BLaER1 (cell line): ENCODE results near the gene CARD9.
"Not testable (repeated sequence)": the region's sequence is repeated elsewhere in the genome, so short reads cannot be mapped to it uniquely, and the experiment has no call there.

Source experiments
- H3K27ac ChIP-seq: shearing (Covaris generic); formaldehyde crosslinking; 2 replicates; pipeline ENCODE4 v1.8.1; 2022
- H3K27me3 ChIP-seq: shearing (Covaris generic); formaldehyde crosslinking; 2 replicates; pipeline ENCODE4 v1.8.1; 2022
- H3K36me3 ChIP-seq: shearing (Covaris generic); formaldehyde crosslinking; 2 replicates; pipeline ENCODE4 v1.8.1; 2022
- H3K4me1 ChIP-seq: shearing (Covaris generic); formaldehyde crosslinking; 2 replicates; pipeline ENCODE4 v1.8.1; 2022
- H3K4me2 ChIP-seq: shearing (Covaris generic); formaldehyde crosslinking; 2 replicates; pipeline ENCODE4 v1.8.1; 2022
- H3K4me3 ChIP-seq: shearing (Covaris generic); formaldehyde crosslinking; 2 replicates; pipeline ENCODE4 v1.8.1; 2022
- H3K9ac ChIP-seq: shearing (Covaris generic); formaldehyde crosslinking; 2 replicates; pipeline ENCODE4 v1.8.1; 2022
- H3K9me3 ChIP-seq: shearing (Covaris generic); formaldehyde crosslinking; 2 replicates; pipeline ENCODE4 v1.8.1; 2022
- H4K20me1 ChIP-seq: shearing (Covaris generic); formaldehyde crosslinking; 2 replicates; pipeline ENCODE4 v1.8.1; 2022
- Cebpa-rat ChIP-seq: shearing (Covaris generic); IDR thresholded peaks from 2 replicates; pipeline ENCODE4 v1.8.1; 2022

CARD9 gene

DNA sequence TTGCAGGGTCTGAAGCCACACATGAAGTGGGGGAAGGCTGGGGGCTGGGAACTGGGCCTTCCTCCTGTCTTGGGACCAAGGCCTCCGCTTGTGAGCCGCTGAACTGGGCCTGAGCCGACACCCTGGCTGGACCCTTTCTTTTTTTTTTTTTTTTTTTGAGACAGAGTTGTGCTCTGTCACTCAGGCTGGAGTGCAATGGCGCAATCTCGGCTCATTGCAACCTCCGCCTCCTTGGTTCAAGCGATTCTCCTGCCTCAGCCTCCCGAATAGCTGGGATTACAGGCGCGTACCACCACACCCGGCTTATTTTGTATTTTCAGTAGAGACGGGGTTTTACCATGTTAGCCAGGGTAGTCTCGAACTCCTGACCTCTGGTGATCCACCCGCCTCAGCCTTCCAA lies 54.2 kb downstream of the CARD9 start:
- Histone ChIP-seq H3K27ac (peak overlapping the region; percentile 91), H3K36me3 (0 out of 2 replicates have a peak, but pooled peaks cover 11% of the 10 kb centered on the region), H3K4me2 (peak overlapping the region; percentile 98), H3K9ac (peak overlapping the region; percentile 72; the same call in 1 of the 2 replicates), H3K9me3 (peaks cover 23% of the 10 kb centered on the region), H3K4me3 (peak overlapping the region; percentile 52), H3K4me1 (peaks cover 70% of the 10 kb centered on the region)
- H3K27me3 ChIP-seq, H4K20me1 ChIP-seq: not testable (repeated sequence)
- TF ChIP-seq Cebpa-rat = peak; percentile 62; the same call in 1 of the 2 replicates

DNA sequence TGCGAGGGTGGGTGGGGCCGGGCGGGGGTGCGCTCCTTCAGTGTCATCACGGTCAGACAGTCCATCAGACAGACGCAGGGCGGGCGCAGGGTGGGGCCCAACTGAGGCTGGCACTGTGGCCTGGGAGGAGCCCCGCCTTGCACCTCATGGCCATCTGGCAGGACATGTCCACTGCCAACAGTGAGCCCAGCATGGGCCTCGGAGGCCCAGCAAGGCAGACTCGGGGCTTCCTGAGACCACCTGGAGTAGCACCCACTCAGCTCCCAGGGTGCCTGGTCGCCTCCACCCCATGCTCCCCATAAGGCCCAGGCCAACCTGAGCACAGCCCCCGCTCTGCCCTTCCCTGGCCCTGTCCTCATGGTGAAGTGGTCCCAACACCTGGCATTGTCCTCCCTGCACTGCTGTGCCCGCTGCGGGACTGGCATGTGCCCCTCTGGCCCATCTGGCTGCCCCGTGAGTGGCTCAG lies 54.7 kb downstream of the CARD9 start:
- H3K9me3 ChIP-seq = peaks cover 25% of the 10 kb centered on the region
- H3K4me2 ChIP-seq = peak overlapping the region; percentile 98
- H3K27me3 ChIP-seq = no peaks in the 10 kb centered on the region
- 0 out of 2 replicates have a peak, but pooled peaks cover 11% of the 10 kb centered on the region for H3K36me3 ChIP-seq
- TF ChIP-seq Cebpa-rat = no peak
- H3K4me3 ChIP-seq = peak overlapping the region; percentile 52
- H3K27ac ChIP-seq = peak overlapping the region; percentile 91
- no peaks in the 10 kb centered on the region for H4K20me1 ChIP-seq
- H3K9ac ChIP-seq = peak overlapping the region; percentile 72; the same call in 1 of the 2 replicates
- H3K4me1 ChIP-seq = peaks cover 69% of the 10 kb centered on the region

DNA sequence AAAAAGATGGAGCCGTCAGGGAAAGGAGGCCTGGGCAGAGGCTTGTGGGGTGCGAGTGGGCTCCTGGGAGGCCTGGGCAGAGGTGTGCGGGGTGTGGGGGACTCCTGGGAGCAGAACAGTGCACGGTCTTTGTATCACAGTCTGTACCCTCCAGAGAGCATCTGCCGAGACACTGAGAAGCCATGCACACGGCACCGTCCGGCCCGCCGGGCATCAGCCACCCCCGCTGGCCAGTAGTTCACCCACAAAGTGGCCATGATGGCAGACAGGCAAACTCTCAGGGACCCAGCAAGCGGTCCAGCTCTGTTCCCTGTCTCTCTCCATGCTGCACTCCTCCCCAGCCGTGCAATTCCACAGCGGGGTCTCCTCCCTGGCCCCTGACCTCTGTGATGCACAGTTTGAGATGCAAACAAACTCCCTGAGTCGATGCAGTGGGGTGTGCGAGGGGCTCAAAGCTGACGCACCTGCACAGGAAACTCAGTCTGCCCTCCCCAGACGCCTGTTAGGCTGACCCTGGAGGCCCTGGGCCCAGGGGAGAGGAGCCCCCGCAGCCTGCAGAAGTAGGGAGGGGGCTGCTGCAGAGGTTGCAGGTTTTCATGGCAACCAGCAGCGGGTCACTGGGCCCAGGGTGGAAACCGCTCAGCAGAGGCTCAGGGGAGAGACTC lies 55.2 kb downstream of the CARD9 start:
- Histone ChIP-seq H4K20me1 (no peaks in the 10 kb centered on the region), H3K27ac (peak overlapping the region; percentile 96), H3K4me1 (peaks cover 69% of the 10 kb centered on the region), H3K36me3 (0 out of 2 replicates have a peak, but pooled peaks cover 11% of the 10 kb centered on the region), H3K9ac (peak overlapping the region; percentile 81), H3K4me3 (peak overlapping the region; percentile 54), H3K4me2 (peak overlapping the region; percentile 98), H3K9me3 (peaks cover 25% of the 10 kb centered on the region), H3K27me3 (no peaks in the 10 kb centered on the region)
- no peak for TF ChIP-seq Cebpa-rat

DNA sequence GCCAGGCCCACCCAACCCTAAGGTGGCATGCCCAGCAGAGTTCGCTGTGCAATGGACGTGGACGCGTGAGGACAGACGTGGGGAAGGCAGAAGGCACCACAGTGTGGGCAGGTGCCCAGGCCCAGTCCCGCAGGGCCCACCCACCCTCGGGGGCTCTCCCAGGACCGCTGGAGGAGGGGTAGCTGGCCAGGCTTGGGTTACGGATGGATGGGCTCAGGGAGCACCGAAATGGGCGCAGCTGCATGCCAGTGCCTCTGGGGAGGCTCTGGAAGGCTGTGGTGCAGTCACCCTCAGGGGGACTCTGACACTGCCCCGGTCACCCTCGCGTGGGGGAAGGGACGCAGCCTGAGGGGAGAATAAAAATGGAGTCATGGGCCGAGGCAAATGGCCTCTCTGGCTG lies 55.8 kb downstream of the CARD9 start:
- TF ChIP-seq Cebpa-rat = no peak
- peak overlapping the region; percentile 98 for H3K4me2 ChIP-seq

DNA sequence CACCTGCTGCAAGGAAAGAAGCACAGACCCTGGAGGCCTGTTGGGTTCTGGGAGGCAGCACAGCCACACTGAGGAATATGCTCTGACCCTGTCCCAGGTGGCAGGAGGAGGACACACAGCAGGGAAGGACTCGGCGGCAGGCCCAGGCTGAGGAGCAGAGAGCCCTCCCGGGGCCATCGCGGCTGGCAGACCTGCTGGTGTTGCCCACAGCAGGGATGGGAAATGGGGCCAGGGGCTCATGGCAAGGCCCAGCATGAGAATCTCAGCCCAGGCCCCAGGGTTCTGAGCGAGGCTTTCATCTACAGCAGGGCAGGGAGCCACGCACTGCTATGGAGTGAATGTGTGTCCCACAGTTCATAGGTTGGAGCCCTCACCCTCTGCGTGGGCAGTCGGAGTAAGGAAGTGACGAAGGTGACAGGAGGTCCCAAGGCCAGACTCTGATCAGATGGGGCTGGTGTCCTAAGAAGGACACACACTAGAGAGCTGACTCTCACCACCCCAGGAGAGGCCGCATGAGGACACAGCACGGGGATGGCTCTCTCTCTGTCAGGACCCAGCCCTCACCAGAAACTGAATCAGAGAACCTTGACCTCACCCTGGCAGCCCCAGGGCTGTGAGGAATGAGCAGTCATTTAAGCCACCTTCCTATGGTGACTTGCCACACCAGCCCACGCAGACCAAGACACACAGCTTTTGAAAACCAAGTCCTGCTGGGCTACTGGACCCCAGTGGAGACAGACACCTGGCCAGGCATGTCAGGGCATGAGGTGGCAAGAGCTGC lies 56.4 kb downstream of the CARD9 start:
- 0 out of 2 replicates have a peak, but pooled peaks cover 11% of the 10 kb centered on the region for H3K36me3 ChIP-seq
- peaks cover 25% of the 10 kb centered on the region for H3K9me3 ChIP-seq
- peaks cover 69% of the 10 kb centered on the region for H3K4me1 ChIP-seq
- peak overlapping the region; percentile 81 for H3K9ac ChIP-seq
- no peaks in the 10 kb centered on the region for H4K20me1 ChIP-seq
- no peaks in the 10 kb centered on the region for H3K27me3 ChIP-seq
- peak overlapping the region; percentile 54; the same call in 1 of the 2 replicates for H3K4me3 ChIP-seq
- TF ChIP-seq Cebpa-rat = no peak
- H3K27ac ChIP-seq = peak overlapping the region; percentile 96
- peak overlapping the region; percentile 98 for H3K4me2 ChIP-seq

More for the DNA sequence above, 55.8 kb downstream of the CARD9 start:
- H3K4me3 ChIP-seq = peak overlapping the region; percentile 54
- peaks cover 25% of the 10 kb centered on the region for H3K9me3 ChIP-seq
- H3K27ac ChIP-seq = peak overlapping the region; percentile 96
- H3K4me1 ChIP-seq = peaks cover 69% of the 10 kb centered on the region
- H3K27me3 ChIP-seq = no peaks in the 10 kb centered on the region
- no peaks in the 10 kb centered on the region for H4K20me1 ChIP-seq
- H3K9ac ChIP-seq = peak overlapping the region; percentile 81
- H3K36me3 ChIP-seq = 0 out of 2 replicates have a peak, but pooled peaks cover 11% of the 10 kb centered on the region

DNA sequence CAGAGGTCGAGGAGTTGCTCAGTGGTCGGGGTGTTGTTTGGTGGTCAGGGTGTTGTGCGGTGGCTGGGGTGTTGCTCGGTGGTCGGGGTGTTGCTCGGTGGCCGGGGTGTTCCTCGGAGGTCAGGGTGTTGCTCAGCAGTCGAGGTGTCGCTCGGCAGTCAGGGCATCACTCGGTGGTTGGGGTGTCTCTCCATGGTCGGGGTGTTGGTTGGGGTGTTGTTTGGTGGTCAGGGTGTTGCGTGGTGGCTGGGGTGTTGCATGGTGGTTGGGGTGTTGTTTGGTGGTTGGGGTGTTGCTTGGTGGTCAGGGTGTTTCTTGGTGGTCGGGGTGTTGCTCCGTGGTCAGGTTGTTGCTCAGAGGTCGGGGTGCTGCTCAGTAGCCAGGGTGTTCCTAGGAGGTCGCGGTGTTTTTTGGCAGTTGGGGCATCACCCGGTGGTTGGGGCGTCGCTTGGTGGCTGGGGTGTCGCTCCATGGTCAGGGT lies 57.2 kb downstream of the CARD9 start:
- Histone ChIP-seq H3K9me3 (peaks cover 25% of the 10 kb centered on the region), H3K9ac (peak overlapping the region; percentile 81; the same call in 1 of the 2 replicates), H3K36me3 (0 out of 2 replicates have a peak, but pooled peaks cover 11% of the 10 kb centered on the region), H3K4me3 (no peak overlapping the region), H3K27ac (peak overlapping the region; percentile 96), H3K27me3 (no peaks in the 10 kb centered on the region), H3K4me2 (peak overlapping the region; percentile 98), H3K4me1 (peaks cover 69% of the 10 kb centered on the region), H4K20me1 (no peaks in the 10 kb centered on the region)
- no peak for TF ChIP-seq Cebpa-rat

DNA sequence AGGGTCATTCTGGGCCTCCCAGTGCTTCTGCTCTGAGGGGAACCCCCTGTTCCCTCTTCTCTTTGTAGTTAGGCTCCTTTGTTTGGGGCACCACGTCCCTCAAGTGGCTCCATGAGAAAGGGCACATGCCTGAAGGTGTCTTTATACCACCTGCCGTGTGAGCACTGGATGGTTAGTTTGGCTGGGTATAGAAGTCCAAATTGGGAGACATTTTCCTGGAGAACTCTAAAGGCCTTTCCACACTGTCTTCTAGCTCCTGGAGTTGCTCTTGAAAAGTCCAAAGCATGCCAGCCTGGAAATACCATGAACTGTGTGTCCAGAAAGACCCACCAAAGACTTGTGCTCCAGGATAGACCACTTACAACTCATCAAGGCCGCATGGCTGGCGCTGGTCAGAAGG lies 58.5 kb downstream of the CARD9 start:
- no peak for TF ChIP-seq Cebpa-rat
- H3K4me2 ChIP-seq = no peak overlapping the region
- H3K4me3 ChIP-seq = no peak overlapping the region
- peaks cover 25% of the 10 kb centered on the region for H3K9me3 ChIP-seq
- H3K9ac ChIP-seq = no peak overlapping the region
- no peaks in the 10 kb centered on the region for H3K27me3 ChIP-seq
- H4K20me1 ChIP-seq = no peaks in the 10 kb centered on the region
- H3K4me1 ChIP-seq = peaks cover 78% of the 10 kb centered on the region
- 0 out of 2 replicates have a peak overlapping the region, but pooled peaks have one; percentile 96 for H3K27ac ChIP-seq
- 0 out of 2 replicates have a peak, but pooled peaks cover 11% of the 10 kb centered on the region for H3K36me3 ChIP-seq

DNA sequence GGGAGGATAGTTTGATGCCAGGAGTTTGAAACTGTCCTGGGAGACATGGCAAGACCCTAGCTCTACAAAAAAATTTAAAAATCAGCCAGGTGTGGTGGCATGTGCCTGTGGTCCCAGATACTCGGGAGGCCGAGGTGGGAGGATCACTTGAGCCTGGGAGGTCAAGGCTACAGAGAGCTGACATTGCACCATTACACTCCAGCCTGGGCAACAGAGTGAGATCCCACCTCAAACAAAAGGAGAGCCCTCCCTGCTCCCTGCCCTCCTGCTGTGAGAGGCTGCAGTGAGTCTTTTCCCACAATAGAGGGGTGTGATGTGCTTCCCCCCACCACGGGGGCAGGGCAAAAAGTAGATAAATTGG lies 59.4 kb downstream of the CARD9 start:
- Histone ChIP-seq H3K9ac (no peak overlapping the region), H3K9me3 (peaks cover 25% of the 10 kb centered on the region), H3K27me3 (no peaks in the 10 kb centered on the region), H3K4me1 (peaks cover 78% of the 10 kb centered on the region), H4K20me1 (no peaks in the 10 kb centered on the region), H3K27ac (peak overlapping the region; percentile 62; the same call in 1 of the 2 replicates), H3K36me3 (0 out of 2 replicates have a peak, but pooled peaks cover 11% of the 10 kb centered on the region), H3K4me3 (no peak overlapping the region), H3K4me2 (peak overlapping the region; percentile 86; the same call in 1 of the 2 replicates)
- no peak for TF ChIP-seq Cebpa-rat
